ENCODE data around the gene C4orf50. TPM values are rescaled to one million over a fixed set of nuclear protein-coding genes. Genes with fewer than 3 reads are reported as not detected.

Gene C4orf50
- total RNA-seq, 1 experiment from 2014 or later, result 0.17 TPM

DNA sequence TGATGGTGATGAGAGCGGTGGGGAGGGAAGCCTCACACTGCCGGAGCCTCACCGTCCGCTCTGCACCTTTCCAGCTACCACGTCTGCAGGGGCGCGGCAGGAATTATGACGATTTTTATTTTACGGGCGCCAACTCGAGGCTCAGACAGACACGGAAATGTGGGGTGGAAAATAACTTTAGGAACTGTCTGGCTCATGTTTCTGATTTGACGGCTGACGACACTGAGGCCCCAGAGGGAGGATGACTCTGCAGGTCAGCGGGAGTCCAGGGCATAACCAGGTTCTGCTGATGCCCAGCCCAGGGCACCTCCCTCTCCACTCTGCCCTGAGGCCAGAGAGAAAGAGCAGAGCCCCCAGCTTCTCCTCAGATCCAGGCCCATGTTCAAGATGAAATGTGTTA, 43.9 kb downstream of the C4orf50 start:
- H4K8ac ChIP-seq (replicated peaks; ENCODE audit: insufficient read length, low read depth, low read length), result no peak overlapping the region
- H2BK12ac ChIP-seq (ENCODE audit: insufficient read length, low read depth, low read length), result no peak overlapping the region
- no peak overlapping the region for H2BK120ac ChIP-seq (ENCODE audit: low read depth, low read length, poor library complexity, severe bottlenecking)
- Mint-ChIP-seq H3K27ac (no peak overlapping the region; a peak in 1 of 7 replicates), H3K4me3 (no peak overlapping the region; a peak in 1 of 5 replicates), H3K4me1 (peaks cover 17 to 24% of the 10 kb centered on the region in 2 experiments), H3K27me3 (ENCODE audit: low read depth) (peaks cover 13% of the 10 kb centered on the region), H3K9me3 (no peaks in the 10 kb centered on the region; a peak in 1 of 5 replicates), H3K36me3 (ENCODE audit: insufficient read depth in 1 of 3, low read depth in 3 of 3) (no peaks in the 10 kb centered on the region)
- H3K4me2 ChIP-seq (ENCODE audit: insufficient read depth, insufficient read length, low read length), result no peak overlapping the region
- H3K9ac ChIP-seq (ENCODE audit: extremely low read depth, insufficient read length, low read length), result no peak overlapping the region
- no peak overlapping the region; the same call in 1 of the 2 replicates for H3K14ac ChIP-seq (ENCODE audit: insufficient read depth, low read length)
- H2BK15ac ChIP-seq (ENCODE audit: low read depth, low read length), result no peak overlapping the region
- no peaks in the 10 kb centered on the region for H4K20me1 ChIP-seq (ENCODE audit: control insufficient read depth, insufficient read depth, insufficient read length)
- H2BK20ac ChIP-seq (ENCODE audit: low read depth, low read length, poor library complexity, severe bottlenecking), result no peak overlapping the region
- no peak overlapping the region for H3K27ac ChIP-seq (ENCODE audit: insufficient read length, low read depth, low read length)
- no peak overlapping the region for H2BK5ac ChIP-seq (ENCODE audit: insufficient read length, low read length)
- no peak overlapping the region for H4K91ac ChIP-seq (ENCODE audit: insufficient read length, low read depth, low read length)
- H2AK5ac ChIP-seq (ENCODE audit: insufficient read length, low read length), result no peak overlapping the region
- H3K27me3 ChIP-seq (ENCODE audit: insufficient read depth, low read length), result no peaks in the 10 kb centered on the region
- no peak overlapping the region for H4K5ac ChIP-seq (ENCODE audit: insufficient read length, low read depth, low read length)
- no peaks in the 10 kb centered on the region for H3K9me3 ChIP-seq (ENCODE audit: control insufficient read depth, low read depth, low read length)
- H3K23me2 ChIP-seq (ENCODE audit: insufficient read length, low read depth, low read length, poor library complexity, severe bottlenecking), result no peaks in the 10 kb centered on the region
- H3K79me2 ChIP-seq (ENCODE audit: insufficient read depth, low read length), result no peaks in the 10 kb centered on the region
- H3K23ac ChIP-seq (ENCODE audit: insufficient read length, low read depth, low read length), result no peak overlapping the region
- no peak overlapping the region for H3T11ph ChIP-seq (ENCODE audit: low read length)
- H3K4ac ChIP-seq (ENCODE audit: low read depth, low read length), result no peak overlapping the region
- TF ChIP-seq, protein P1, sequence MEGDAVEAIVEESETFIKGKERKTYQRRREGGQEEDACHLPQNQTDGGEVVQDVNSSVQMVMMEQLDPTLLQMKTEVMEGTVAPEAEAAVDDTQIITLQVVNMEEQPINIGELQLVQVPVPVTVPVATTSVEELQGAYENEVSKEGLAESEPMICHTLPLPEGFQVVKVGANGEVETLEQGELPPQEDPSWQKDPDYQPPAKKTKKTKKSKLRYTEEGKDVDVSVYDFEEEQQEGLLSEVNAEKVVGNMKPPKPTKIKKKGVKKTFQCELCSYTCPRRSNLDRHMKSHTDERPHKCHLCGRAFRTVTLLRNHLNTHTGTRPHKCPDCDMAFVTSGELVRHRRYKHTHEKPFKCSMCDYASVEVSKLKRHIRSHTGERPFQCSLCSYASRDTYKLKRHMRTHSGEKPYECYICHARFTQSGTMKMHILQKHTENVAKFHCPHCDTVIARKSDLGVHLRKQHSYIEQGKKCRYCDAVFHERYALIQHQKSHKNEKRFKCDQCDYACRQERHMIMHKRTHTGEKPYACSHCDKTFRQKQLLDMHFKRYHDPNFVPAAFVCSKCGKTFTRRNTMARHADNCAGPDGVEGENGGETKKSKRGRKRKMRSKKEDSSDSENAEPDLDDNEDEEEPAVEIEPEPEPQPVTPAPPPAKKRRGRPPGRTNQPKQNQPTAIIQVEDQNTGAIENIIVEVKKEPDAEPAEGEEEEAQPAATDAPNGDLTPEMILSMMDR (conservative IDR thresholded peaks at IDR 0.05), result no peak
- H3K18ac ChIP-seq (ENCODE audit: insufficient read length, low read depth, low read length), result no peak overlapping the region
- no peak for DNase-seq
- no CpG with 5 or more reads among the region's 15 CpGs for WGBS (ENCODE audit: extremely low coverage, insufficient read length, low lambda C conversion rate)
- H3K4me1 ChIP-seq (ENCODE audit: insufficient read depth, low read length), result no peaks in the 10 kb centered on the region
- no peak overlapping the region for H2AFZ ChIP-seq (ENCODE audit: low read length)
- no peaks in the 10 kb centered on the region for H3K79me1 ChIP-seq (ENCODE audit: insufficient read depth, low read depth, low read length, poor library complexity, severe bottlenecking)
- no peak overlapping the region for H3K56ac ChIP-seq (ENCODE audit: insufficient read length, low read depth, low read length)

Measured in H9 (cell line).